Ramos (cell line): ENCODE data around the gene SHMT1.
"Not testable (repeated sequence)": the region's sequence is repeated elsewhere in the genome, so short reads cannot be mapped to it uniquely, and the experiment has no call there.

Experiments used
- in situ Hi-C: fragments of 300-500 bp; cut with MboI; formaldehyde crosslinking; loops from one replicate; pipeline ENCODE4 v1.14.3; 2022; ENCODE audit warnings: low sequenced_read_pairs; ENCODE audit not compliant: unreplicated experiment

SHMT1 gene

DNA sequence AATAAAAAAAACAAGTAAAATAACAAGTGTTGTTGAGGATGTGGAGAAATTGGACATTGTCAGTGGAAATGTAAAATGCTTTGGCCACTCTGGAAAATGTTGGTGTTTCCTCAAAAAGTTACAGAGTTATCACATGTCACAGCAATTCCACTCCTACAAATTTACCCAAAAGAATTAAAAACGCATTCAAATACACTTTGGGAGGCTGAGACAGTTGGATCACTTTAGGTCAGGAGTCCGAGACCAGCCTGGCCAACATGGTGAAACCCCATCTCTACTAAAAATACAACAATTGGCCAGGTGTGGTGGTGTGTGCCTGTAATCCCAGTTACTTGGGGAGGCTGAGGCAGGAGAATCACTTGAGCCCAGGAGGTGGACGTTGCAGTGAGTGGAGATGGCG, 54.1 kb downstream of the SHMT1 start:
- in situ Hi-C loops, result no loop called here

- in situ Hi-C loops, result not testable (repeated sequence)
Measured at GRCh38 chr17:18303206-18303605, 60.1 kb downstream of the SHMT1 start.

DNA sequence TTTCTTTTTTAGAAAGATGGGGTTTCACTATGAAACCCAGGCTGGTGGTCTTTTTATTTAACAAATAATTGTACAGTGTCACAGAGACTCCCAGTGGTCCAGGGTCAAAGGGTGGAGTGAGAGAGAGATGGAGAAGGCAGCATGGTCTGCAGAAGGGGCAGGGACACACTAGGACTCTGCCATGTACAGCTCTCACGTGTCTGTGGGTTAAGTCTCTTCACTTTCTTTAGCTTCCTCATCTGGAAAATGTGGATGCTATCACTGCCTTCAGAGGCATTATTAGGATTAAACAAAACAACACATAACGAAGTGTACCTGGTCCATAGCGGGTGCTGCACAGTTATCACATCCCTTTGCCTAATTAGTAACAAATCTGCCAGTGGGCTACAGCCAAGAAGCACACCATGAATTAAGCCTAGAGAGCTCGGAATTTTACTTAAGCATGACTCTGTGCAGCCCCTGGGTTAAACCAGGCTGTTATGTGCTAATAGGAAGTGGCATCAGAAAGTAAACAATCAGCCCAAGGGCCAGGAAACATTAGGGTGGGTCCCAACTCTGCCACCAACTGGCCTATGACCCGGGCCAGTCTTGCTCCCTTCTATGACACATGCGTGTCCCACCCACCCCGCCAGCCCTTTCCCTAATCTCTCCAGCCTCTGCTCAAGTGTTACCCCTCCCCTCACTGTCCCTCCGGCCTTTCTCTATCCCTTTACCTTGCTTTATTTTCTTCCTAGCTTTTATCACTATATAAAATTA, 62.4 kb downstream of the SHMT1 start:
- in situ Hi-C loops, result no loop called here

DNA sequence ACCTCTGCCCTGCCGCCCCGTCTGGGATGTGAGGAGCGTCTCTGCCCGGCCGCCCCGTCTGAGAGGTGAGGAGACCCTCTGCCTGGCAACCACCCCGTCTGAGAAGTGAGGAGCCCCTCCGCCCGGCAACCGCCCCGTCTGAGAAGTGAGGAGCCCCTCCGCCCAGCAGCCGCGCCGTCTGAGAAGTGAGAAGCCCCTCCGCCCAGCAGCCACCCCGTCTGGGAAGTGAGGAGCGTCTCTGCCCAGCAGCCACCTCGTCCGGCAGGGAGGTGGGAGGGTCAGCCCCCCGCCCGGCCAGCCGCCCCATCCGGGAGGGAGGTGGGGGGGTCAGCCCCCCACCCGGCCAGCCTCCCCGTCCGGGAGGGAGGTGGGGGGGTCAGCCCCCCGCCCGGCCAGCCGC, 65.3 kb downstream of the SHMT1 start:
- in situ Hi-C loops, result not testable (repeated sequence)

DNA sequence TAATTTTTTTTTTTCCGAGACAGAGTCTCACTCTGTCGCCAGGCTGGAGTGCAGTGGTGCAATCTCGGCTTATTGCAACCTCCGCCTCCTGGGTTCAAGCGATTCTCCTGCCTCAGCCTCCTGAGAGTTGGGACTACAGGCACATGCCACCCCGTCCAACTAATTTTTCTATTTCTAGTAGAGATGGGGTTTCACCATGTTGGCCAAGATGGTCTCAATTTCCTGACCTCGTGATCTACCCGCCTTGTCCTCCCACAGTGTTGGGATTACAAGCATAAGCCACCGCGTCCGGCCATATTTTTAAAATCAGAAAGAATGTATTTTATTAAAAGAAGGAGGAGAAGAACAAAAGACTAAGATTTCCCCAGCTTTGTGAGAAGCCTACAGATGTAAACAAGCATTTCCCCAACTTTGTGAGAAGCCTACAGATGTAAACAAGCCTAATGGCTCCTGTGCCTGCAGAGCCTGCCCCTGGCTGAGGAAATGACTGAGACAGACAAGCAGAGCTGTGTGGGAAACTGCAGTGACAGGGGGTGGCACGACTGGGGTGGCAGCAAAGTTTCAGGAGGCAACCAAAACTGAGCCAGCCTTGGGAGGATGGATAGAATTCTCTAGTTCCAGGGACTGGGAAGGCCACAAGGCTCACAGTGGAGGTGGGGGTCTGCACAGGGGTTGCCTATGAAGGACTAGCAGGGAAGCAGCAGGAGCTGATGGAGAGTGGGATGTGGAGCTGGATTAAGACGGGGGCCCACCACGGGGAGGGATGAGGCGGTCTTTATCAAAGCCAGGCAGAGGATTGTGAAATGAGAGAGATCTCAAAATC, 71.4 kb downstream of the SHMT1 start:
- in situ Hi-C loops, result no loop called here

- in situ Hi-C loops, result no loop called here
Measured at GRCh38 chr17:18285296-18285695, 78.1 kb downstream of the SHMT1 start.

DNA sequence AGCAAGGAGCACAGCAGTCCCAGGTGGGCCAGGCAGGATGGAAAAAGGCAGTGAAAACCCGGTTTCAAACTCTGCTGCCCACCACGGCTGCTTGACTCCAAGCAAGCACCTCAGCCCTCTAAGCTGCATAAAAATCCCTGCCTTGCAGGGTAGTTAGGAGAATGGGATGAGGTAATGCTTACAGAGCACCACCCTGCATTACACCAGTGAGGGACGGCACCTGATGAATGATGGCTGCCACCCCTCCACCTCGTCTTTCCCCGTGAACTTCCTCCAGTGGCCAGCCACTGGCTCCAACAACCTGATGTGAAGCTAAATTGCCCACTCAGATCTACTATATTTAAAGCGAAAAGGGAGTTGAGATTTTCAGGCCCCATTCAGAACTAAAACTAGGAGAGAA, 81.6 kb downstream of the SHMT1 start:
- in situ Hi-C loops, result no loop called here

DNA sequence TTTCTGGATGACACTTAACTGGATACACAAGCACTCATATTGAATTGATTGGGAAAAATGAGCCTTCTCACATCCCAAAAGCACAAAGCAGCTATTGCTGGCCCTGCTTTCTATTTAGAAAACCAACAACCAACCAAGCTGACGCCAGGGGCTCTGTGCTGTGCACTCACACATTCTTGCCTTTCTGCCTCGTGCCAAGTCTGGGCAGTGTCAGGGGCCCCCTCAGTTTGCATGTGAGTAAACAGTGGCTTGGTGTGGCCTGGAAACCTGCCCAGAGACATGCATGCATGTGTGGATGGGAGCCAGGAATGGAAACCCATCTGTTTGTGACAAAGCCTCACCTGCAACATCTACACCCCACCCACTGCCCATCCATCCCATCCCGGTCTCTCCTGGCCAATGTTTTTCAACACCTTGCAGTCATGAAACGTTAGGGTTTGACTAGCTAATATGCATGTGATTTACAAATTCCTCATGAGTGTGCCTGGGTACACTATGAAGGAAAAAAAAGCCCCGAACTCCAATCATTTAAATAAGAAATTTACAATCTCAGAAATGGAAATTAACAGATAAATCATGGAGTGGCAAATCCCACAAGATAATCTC, 82.5 kb downstream of the SHMT1 start:
- in situ Hi-C loops, result no loop called here

DNA sequence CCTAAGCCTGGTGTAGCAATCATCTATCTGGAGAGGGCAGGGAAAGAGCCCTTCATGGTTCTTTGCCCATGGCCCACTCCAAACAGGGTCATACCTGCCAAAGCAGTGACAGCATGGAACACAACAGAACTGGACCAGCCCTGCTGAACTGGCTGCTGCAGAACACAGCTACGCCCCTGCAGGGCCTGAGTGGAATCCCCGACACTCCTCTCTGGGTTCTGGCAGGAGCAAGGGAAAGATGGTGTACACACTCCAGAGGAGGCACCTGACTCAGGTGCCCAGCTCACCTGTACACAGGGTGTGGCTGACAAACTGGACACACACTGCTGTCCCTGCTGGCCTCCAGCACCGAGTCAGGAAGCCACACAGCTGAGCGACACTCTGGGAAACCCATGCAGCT, 83.1 kb downstream of the SHMT1 start:
- in situ Hi-C loops, result no loop called here

DNA sequence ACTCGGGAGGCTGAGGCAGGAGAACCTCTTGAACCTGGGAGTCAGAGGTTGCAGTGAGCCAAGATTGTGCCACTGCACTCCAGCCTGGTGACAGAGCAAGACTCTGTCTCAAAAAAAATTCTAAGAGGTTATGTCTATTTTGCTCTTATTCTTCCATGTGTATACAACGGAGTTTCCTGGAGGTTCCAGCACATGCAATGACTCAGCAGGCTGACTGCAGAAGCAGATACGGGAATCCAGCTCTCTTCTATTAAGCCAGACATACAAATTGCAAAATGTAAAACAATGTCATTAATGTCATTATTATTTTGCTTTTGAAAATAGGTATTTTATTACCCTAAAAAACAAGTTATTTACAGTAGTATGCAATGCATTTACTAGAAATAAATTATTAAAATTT, 84.5 kb downstream of the SHMT1 start:
- in situ Hi-C loops, result no loop called here
